DOHH2 (cell line): ENCODE results near the gene DLAT.

Source experiments
- CTCF ChIP-seq: fragments of 200-600 bp; sonication (generic); IDR thresholded peaks from one replicate; pipeline ENCODE4 v1.5.1; 2014; ENCODE audit warnings: antibody characterized with exemption, mild to moderate bottlenecking, low read depth, low read length; ENCODE audit not compliant: poor library complexity, severe bottlenecking
- EZH2phosphoT487 ChIP-seq: fragments of 200-600 bp; sonication (generic); IDR thresholded peaks from 2 replicates; pipeline ENCODE4 v1.6.1; 2017; ENCODE audit warnings: borderline replicate concordance, mild to moderate bottlenecking, antibody characterized with exemption, low read length, moderate library complexity, mixed read lengths

- TF ChIP-seq CTCF (no peak), EZH2phosphoT487 (no peak)
Measured at GRCh38 chr11:111992206-111992855, 32.9 kb upstream of the DLAT start.
